Kidney capillary endothelial cell (primary cell): ENCODE results near the gene DBNDD1.

ENCODE experiments used
- DNase-seq: peaks from one replicate; pipeline ENCODE4 v3.0.0-alpha.2; 2018; ENCODE audit warnings: low spot score

The DBNDD1 gene

DNA sequence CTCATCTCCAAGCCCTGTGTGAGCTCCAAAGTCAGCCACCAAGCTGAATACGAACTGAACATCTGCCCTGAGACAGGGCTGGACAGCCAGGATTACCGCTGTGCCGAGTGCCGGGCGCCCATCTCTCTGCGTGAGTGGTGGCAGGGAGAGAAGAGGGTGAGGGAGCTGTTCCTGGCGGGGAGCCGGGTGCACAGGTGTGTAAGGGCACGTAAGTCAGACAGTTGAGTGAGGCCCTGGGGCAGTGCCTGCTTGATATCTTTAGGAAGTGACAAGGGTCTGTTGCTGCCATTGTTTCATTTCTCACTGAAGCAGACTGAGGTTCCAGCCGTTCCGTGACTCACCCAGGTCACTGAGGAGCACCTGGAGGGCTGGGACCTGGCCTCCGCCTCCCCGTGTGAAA lies 58.3 kb downstream of the DBNDD1 start:
- no peak for DNase-seq

DNA sequence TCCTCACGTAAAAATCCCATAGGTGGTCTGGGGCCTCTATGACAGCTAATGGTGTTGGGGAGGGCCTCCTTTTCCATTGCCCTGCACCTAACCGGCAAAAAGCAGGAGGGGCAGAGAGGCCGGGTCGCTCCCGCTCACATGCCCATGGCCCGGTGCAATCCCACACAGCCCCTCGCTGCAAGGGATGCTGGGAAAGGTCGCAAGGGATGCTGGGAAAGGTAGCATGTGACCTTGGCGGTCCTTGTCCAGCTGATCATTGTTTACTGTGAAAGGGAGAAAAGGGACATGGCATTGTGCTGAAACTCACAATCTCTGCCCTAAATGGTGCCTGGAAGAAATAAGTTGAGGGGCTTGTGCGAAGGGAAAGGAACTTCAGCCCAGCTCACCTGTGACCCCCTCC lies 60.7 kb downstream of the DBNDD1 start:
- DNase-seq, result no peak

DNA sequence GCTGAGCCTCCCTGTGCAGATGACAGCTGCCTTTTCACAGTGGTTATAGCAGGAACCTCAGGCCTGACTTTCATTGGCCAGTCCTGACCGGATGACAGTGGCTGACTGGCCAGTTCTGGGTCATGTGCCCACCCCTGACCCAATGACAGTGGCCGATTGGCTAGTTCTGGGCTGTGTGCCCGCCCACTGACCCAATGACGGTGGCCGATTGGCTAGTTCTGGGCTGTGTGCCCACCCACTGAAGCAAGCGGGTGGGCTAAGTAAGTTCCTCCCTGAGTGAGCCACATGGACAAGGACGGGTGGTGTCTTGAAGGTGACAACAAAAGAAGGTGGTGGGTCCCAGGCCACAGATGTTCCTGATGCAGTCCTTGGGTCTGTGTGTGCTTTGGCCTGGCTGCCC lies 61.2 kb downstream of the DBNDD1 start:
- DNase-seq, result peak; percentile 10

DNA sequence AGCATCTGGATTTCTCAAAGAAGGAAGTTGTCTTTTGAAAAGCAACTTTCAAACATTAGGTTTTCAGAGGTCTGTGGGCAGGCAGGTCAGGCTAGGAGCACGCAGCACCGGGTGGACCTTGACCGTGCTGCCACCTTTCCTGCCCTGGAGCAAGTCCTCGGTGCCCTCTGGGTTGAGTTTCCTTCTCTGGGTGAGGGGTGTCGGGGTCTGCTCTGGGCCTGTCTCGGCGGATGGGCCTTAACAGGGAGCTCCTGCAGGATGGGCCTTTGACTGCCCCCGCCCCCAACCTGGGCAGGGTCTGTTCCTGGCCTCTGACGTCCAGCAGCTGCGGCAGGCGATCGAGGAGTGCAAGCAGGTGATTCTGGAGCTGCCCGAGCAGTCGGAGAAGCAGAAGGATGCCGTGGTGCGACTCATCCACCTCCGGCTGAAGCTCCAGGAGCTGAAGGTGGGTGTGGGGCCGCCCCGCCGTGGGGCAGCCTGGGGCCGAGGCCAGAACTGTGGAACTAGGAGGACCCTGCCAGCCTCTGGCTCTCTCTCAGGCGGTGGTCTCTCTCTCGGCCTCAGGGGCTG lies 62.0 kb downstream of the DBNDD1 start:
- DNase-seq, result no peak

DNA sequence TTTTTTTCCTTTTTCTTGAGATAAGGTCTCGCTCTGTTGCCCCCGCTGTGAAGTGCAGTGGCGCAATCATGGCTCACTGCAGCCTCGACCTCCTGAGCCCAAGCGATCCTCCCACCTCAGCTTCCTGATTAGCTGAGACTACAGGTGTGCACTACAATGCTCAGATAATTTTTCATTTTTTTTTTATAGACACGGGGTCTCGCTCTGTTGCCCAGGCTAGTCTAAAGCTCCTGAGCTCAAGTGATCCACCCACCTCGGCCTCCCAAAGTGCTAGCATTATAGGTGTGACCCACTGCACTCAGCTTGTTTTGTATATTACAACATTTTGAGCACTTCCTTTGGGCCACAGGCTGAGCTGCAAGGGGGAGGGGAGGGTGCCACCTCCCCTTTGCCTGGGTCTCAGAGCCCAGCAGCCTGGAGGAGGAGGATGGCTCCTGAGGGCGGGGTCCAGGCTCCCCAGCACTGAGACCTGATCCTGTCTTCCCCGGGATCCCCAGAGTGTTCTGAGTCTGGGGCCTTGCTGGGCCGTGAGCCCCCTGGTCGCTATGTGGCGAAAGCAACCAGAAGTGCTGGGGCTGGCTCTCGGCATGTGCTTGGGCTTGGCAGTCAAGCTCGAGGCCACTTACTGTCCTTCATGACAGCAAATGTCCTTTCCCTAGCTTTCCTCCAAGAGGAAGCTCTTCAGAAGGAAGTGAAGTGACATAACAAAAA lies 62.6 kb downstream of the DBNDD1 start:
- no peak for DNase-seq

DNA sequence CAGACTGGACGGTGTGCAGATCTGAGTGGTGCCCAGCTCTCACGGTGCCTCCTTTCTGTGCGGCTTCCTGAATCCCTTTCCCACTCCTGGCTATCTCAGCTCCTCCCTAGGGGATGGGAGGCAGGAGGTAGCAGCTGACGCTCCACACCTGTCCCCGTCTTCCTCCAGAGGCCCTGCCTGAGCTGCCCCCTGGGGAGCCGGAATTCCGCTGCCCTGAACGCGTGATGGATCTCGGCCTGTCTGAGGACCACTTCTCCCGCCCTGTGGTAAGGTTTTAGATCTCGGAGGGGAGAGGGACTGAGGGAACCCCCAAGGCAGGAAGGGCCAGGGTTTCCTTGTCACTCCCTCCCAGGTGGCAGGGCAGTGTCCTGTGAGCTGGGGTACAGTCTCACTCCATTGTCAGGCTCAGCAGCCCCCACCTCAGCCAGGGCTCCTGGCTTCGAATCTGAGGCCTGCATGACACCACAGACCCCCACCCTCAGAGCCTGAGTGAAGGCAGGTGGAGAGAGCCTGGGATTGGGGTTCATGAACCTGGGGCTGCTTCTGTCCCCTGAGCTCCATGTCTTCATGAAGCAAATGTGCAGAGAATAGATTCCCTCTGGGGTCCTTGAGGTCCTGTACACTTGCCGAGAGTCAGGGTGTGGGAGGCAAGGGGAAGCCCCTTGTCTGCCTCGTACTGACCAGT lies 64.1 kb downstream of the DBNDD1 start:
- DNase-seq, result no peak
